HG02623 (cell line): Measurements from ENCODE around the gene ZNF385A.
A peak's percentile ranks its signal among the peaks of the same experiment; 100 is the strongest.
"Not testable (repeated sequence)": the region's sequence is repeated elsewhere in the genome, so short reads cannot be mapped to it uniquely, and the experiment has no call there.

ENCODE experiments used
- ATAC-seq: cut with Tn5 transposase; IDR thresholded peaks from one replicate; pipeline ENCODE4 v1.9.1; 2021; ENCODE audit warnings: moderate library complexity; ENCODE audit not compliant: unreplicated experiment

Gene ZNF385A

GRCh38 chr12:54330442-54330841, 54.1 kb downstream of the ZNF385A start:
- ATAC-seq: no peak

GRCh38 chr12:54329759-54330158, 54.8 kb downstream of the ZNF385A start:
- ATAC-seq: no peak

GRCh38 chr12:54328595-54329337, 55.8 kb downstream of the ZNF385A start:
- no peak for ATAC-seq

GRCh38 chr12:54325442-54326109, 59.0 kb downstream of the ZNF385A start:
- not testable (repeated sequence) for ATAC-seq

GRCh38 chr12:54324617-54325441, 59.7 kb downstream of the ZNF385A start, which contains the start of gene COPZ1:
COPZ1 (plus strand) TSS chr12:54325131; CDS start chr12:54325164, 33 bp downstream.
- ATAC-seq: peak; percentile 99

GRCh38 chr12:54321363-54321762, 63.2 kb downstream of the ZNF385A start:
- no peak for ATAC-seq
